PC-9 (cell line): ENCODE data around the gene LAMC1. TPM values are rescaled to one million over a fixed set of nuclear protein-coding genes. Genes with fewer than 3 reads are reported as not detected.
"Not testable (repeated sequence)": the region's sequence is repeated elsewhere in the genome, so short reads cannot be mapped to it uniquely, and the experiment has no call there.

ENCODE experiments used
- BruUV-seq: library from RNA; stranded (reverse); fragments of 400-500 nt; replicated peaks from 2 replicates; lab custom pipeline; 2021; lab: Mats Ljungman, UMichigan
- CTCF ChIA-PET: fragments of 300-600 bp; sonication (Branson Sonifier 250); formaldehyde crosslinking; loops from one replicate; lab custom pipeline; 2022; ENCODE audit warnings: antibody characterized with exemption; lab: Charles Lee
- POLR2A ChIA-PET: fragments of 300-600 bp; sonication (Branson Sonifier 250); formaldehyde crosslinking; loops from one replicate; lab custom pipeline; 2022; ENCODE audit warnings: antibody characterized with exemption; ENCODE audit not compliant: unreplicated experiment; lab: Charles Lee
- DNase-seq, 2 experiments: peaks; one replicate each; pipeline versions ENCODE4 v3.0.0 to v3.0.0-alpha.2; 2015 to 2022; ENCODE audit warnings: mixed read lengths in 1 of 2
- H2AFZ ChIP-seq: fragments of 200-600 bp; sonication (generic); 2 replicates; pipeline ENCODE4 v1.8.1; 2017; ENCODE audit warnings: antibody characterized with exemption
- H3F3A ChIP-seq: fragments of 200-600 bp; sonication (generic); 2 replicates; pipeline ENCODE4 v1.8.1; 2017; ENCODE audit warnings: antibody characterized with exemption, mild to moderate bottlenecking, low read depth; ENCODE audit not compliant: insufficient read depth
- H3K27ac ChIP-seq: fragments of 200-600 bp; sonication (generic); 2 replicates; pipeline ENCODE4 v1.6.1; 2016; ENCODE audit warnings: mixed run types
- H3K27me3 ChIP-seq: fragments of 200-600 bp; sonication (generic); 2 replicates; pipeline ENCODE4 v1.6.1; 2016; ENCODE audit warnings: low read depth, mixed run types; ENCODE audit not compliant: insufficient read depth
- H3K36me3 ChIP-seq: fragments of 200-600 bp; sonication (generic); 2 replicates; pipeline ENCODE4 v1.6.1; 2016; ENCODE audit warnings: low read depth, mixed run types
- H3K4me1 ChIP-seq: fragments of 200-600 bp; sonication (generic); replicated peaks from 2 replicates; pipeline ENCODE4 v1.6.1; 2016; ENCODE audit warnings: mixed run types; ENCODE audit not compliant: insufficient read depth
- H3K4me2 ChIP-seq: fragments of 200-600 bp; sonication (generic); 2 replicates; pipeline ENCODE4 v1.6.1; 2017; ENCODE audit warnings: mixed run types
- H3K4me3 ChIP-seq: fragments of 200-600 bp; sonication (generic); 2 replicates; pipeline ENCODE4 v1.6.1; 2016; ENCODE audit warnings: mixed run types
- H3K79me2 ChIP-seq: fragments of 200-600 bp; sonication (generic); 2 replicates; pipeline ENCODE4 v1.6.1; 2017; ENCODE audit warnings: low read depth, mixed run types
- H3K9me2 ChIP-seq: fragments of 200-600 bp; sonication (generic); 2 replicates; pipeline ENCODE4 v1.8.1; 2017; ENCODE audit warnings: mild to moderate bottlenecking; ENCODE audit not compliant: insufficient read depth
- H3K9me3 ChIP-seq: fragments of 200-600 bp; sonication (generic); 2 replicates; pipeline ENCODE4 v1.8.1; 2016; ENCODE audit warnings: low read depth; ENCODE audit not compliant: insufficient read depth
- H4K20me1 ChIP-seq: fragments of 200-600 bp; sonication (generic); 2 replicates; pipeline ENCODE4 v1.8.1; 2017; ENCODE audit not compliant: insufficient read depth
- EZH2 ChIP-seq: fragments of 200-600 bp; sonication (generic); IDR thresholded peaks from 2 replicates; pipeline ENCODE4 v1.8.0; 2017; ENCODE audit warnings: antibody characterized with exemption, low read depth
- intact Hi-C: fragments of 100-400 bp; cut with micrococcal nuclease; formaldehyde crosslinking; loops from one replicate; pipeline ENCODE4 v1.10.0; 2022; ENCODE audit not compliant: unreplicated experiment
- total RNA-seq: library from RNA; stranded (reverse); gene quantifications from 2 replicates; pipeline ENCODE4 v1.2.3, GENCODE V29; 2021
- TF ChIP-seq, protein P1 (sequence below): fragments of 200-600 bp; sonication (generic); conservative IDR thresholded peaks from 2 replicates; pipeline ENCODE4 v1.6.1; 2017; ENCODE audit warnings: mixed run types, antibody characterized with exemption, mild to moderate bottlenecking, moderate library complexity

The LAMC1 gene
- total RNA-seq, 1 experiment from 2014 or later, result 95.5 TPM

DNA sequence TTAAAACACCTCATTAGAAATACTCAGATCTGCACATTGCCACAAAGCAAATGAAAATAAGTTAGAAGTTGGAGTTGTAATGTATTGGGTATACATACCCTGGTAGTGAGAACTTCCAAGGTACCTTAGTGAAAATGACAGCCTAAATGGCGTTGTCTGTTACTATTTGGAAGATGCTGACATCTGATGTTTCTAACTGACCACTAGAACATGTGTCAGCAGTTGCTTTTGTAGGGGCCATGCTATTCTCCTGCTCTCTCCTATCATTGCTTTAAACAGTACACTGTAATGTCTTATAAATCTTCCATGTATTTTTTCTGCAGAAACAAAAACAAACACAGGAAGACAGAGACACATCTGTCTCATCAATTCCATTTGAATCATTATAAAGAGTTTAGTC lies 40.1 kb downstream of the LAMC1 start:
- Histone ChIP-seq H3K27me3 (no peaks in the 10 kb centered on the region), H3K4me2 (no peak overlapping the region), H3K9me2 (no peaks in the 10 kb centered on the region), H3F3A (peaks cover 31% of the 10 kb centered on the region), H3K9me3 (no peaks in the 10 kb centered on the region), H3K4me3 (no peak overlapping the region), H2AFZ (no peak overlapping the region), H3K36me3 (no peaks in the 10 kb centered on the region), H3K27ac (no peak overlapping the region), H3K79me2 (peaks cover 87% of the 10 kb centered on the region), H4K20me1 (peaks cover 8% of the 10 kb centered on the region; the same call in 1 of the 2 replicates), H3K4me1 (peaks cover 48% of the 10 kb centered on the region)
- ChIA-PET POLR2A (no interaction called here), CTCF (no interaction called here)
- BruUV-seq, result no TSS peak
- intact Hi-C loops, result no loop called here
- TF ChIP-seq, protein P1, sequence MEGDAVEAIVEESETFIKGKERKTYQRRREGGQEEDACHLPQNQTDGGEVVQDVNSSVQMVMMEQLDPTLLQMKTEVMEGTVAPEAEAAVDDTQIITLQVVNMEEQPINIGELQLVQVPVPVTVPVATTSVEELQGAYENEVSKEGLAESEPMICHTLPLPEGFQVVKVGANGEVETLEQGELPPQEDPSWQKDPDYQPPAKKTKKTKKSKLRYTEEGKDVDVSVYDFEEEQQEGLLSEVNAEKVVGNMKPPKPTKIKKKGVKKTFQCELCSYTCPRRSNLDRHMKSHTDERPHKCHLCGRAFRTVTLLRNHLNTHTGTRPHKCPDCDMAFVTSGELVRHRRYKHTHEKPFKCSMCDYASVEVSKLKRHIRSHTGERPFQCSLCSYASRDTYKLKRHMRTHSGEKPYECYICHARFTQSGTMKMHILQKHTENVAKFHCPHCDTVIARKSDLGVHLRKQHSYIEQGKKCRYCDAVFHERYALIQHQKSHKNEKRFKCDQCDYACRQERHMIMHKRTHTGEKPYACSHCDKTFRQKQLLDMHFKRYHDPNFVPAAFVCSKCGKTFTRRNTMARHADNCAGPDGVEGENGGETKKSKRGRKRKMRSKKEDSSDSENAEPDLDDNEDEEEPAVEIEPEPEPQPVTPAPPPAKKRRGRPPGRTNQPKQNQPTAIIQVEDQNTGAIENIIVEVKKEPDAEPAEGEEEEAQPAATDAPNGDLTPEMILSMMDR, result no peak
- no peak for TF ChIP-seq EZH2
- DNase-seq, result no peak

DNA sequence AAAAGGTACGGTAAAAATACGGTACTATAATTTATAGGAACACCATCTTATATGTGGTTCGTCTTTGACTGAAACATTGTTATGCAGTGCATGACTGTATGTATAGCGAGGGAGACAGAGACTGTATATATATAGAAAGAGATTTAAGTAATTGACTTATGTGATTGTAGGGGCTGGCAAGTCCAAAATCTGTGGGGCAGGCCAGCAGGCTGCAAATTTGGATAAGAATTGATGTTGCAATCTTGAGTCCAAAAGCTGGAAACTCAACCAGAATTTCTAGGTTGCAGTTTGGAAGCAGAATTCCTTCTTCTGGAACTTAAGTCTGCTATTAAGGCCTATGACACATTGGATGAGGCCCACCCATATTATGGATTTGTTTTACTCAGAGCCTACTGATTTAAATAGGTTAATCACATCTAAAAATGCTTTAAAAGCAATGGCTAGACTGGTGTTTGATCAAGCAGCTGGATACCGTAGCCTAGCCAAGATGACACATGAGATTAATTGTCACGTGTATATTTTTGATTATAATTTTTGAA lies 42.0 kb downstream of the LAMC1 start:
- DNase-seq, result no peak
- Histone ChIP-seq H3K4me1 (peaks cover 37% of the 10 kb centered on the region), H3K4me2 (no peak overlapping the region), H2AFZ (no peak overlapping the region), H3K9me3 (no peaks in the 10 kb centered on the region), H3K79me2 (peaks cover 92% of the 10 kb centered on the region), H4K20me1 (peaks cover 11% of the 10 kb centered on the region; the same call in 1 of the 2 replicates), H3K27me3 (no peaks in the 10 kb centered on the region), H3K4me3 (no peak overlapping the region), H3K36me3 (no peaks in the 10 kb centered on the region), H3F3A (peaks cover 34% of the 10 kb centered on the region), H3K27ac (no peak overlapping the region), H3K9me2 (no peaks in the 10 kb centered on the region)
- TF ChIP-seq, protein P1, result no peak
- no peak for TF ChIP-seq EZH2
- CTCF ChIA-PET, result no interaction called here
- intact Hi-C loops, result no loop called here
- POLR2A ChIA-PET, result no interaction called here
- no TSS peak for BruUV-seq

DNA sequence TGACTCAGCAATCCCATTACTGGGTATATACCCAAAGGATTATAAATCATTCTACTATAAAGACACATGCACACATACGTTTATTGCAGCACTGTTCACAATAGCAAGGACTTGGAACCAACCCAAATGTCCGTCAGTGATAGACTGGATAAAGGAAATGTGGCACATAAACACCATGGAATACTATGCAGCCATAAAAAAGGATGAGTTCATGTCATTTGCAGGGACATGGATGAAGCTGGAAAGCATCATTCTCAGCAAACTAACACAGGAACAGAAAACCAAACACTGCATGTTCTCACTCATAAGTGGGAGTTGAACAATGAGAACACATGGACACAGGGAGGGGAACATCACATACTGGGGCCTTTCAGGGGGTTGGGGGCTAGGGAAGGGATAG lies 43.2 kb downstream of the LAMC1 start:
- H3K9me3 ChIP-seq, BruUV-seq, CTCF ChIA-PET, H3K27me3 ChIP-seq, H3K9me2 ChIP-seq, H4K20me1 ChIP-seq, H2AFZ ChIP-seq, intact Hi-C loops, H3K27ac ChIP-seq, H3K36me3 ChIP-seq, POLR2A ChIA-PET, DNase-seq, H3K4me3 ChIP-seq, H3K4me2 ChIP-seq: not testable (repeated sequence)
- H3F3A ChIP-seq, result peaks cover 30% of the 10 kb centered on the region
- H3K79me2 ChIP-seq, result peaks cover 94% of the 10 kb centered on the region
- H3K4me1 ChIP-seq, result peaks cover 31% of the 10 kb centered on the region
